Measurements from ENCODE around the gene KDM4B. TPM values are rescaled to one million over a fixed set of nuclear protein-coding genes. Genes with fewer than 3 reads are reported as not detected.

KDM4B gene
- total and polyA plus RNA-seq, 2 of the 8 experiments (the other 6 are each of a cell fraction or from before 2014, with no cell fraction given), result 12.0 to 31.9 TPM

DNA sequence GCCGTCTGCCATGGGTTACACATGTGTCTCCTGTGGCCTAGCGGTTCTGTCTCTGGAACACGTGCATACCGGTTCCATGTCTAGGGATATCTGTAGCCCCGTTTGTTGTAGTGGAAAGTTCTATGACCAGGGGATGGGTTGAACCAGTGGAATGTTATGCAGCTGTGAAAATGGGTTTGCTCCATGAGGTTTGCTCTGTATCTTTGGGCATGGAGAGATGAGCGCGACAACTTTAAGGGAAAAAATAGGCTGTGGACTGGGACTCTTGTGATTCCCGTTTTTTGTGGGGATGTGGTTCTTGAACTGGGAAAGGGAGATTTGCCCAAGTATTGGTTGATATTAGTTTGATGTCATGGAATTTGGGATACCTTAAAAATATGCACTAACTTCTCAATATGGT, 120.4 kb downstream of the KDM4B start:
- H4K20me1 ChIP-seq (replicated peaks in 1 of 2; ENCODE audit: control insufficient read depth in 1 of 2, insufficient read depth in 2 of 2, low read length in 2 of 2), result peaks cover 3% of the 10 kb centered on the region in 2 experiments

More for the DNA sequence above, 120.4 kb downstream of the KDM4B start:
- Histone ChIP-seq H2BK120ac (replicated peaks; ENCODE audit: low read depth, low read length) (no peak overlapping the region), H3K4ac (replicated peaks; ENCODE audit: insufficient read length, low read depth, low read length) (no peak overlapping the region), H3K4me3 (ENCODE audit: extremely low read depth in 1 of 4, insufficient read depth in 2 of 4, low read depth in 3 of 4, low read length in 4 of 4) (no peak overlapping the region), H3K23ac (ENCODE audit: insufficient read length) (no peak overlapping the region), H4K91ac (replicated peaks; ENCODE audit: insufficient read length, low read length) (no peak overlapping the region), H3K79me1 (ENCODE audit: low read depth, low read length) (no peaks in the 10 kb centered on the region; the same call in 1 of the 2 replicates), H2BK5ac (ENCODE audit: low read depth, low read length) (no peak overlapping the region), H3K36me3 (ENCODE audit: control insufficient read depth in 2 of 4, insufficient read depth in 4 of 4, low read length in 3 of 4) (peaks cover 0 to 3% (median 1%) of the 10 kb centered on the region in 4 experiments; a peak in 2 of 8 replicates), H3K23me2 (ENCODE audit: low read depth, low read length) (no peaks in the 10 kb centered on the region), H3K56ac (replicated peaks; ENCODE audit: insufficient read length, low read depth, low read length) (no peak overlapping the region), H3K27ac (ENCODE audit: low read depth, low read length) (no peak overlapping the region), H3K27me3 (replicated peaks in 1 of 4; ENCODE audit: control insufficient read depth in 3 of 4, extremely low read depth in 1 of 4, insufficient read depth in 3 of 4, low read length in 3 of 4) (no peaks in the 10 kb centered on the region), H2BK20ac (ENCODE audit: low read length) (no peak overlapping the region), H2AFZ (ENCODE audit: low read length) (no peak overlapping the region), H2AK5ac (ENCODE audit: low read depth, low read length) (no peak overlapping the region), H3K4me2 (ENCODE audit: insufficient read depth in 1 of 2, low read depth in 2 of 2, low read length in 2 of 2) (no peak overlapping the region), H3K79me2 (ENCODE audit: control insufficient read depth in 1 of 2, insufficient read depth in 2 of 2, low read length in 2 of 2) (no peaks in the 10 kb centered on the region), H2BK15ac (ENCODE audit: low read length) (no peak overlapping the region), H4K8ac (ENCODE audit: extremely low read depth, insufficient read depth, low read length) (no peak overlapping the region), H4K5ac (ENCODE audit: insufficient read length, low read depth, low read length) (no peak overlapping the region), H2BK12ac (ENCODE audit: low read depth, low read length) (no peak overlapping the region), H3K18ac (ENCODE audit: extremely low read depth, low read length) (no peak overlapping the region), H3K9me3 (ENCODE audit: insufficient read depth in 2 of 2, low read depth in 1 of 2, low read length in 1 of 2) (no peaks in the 10 kb centered on the region), H3K14ac (ENCODE audit: insufficient read length) (no peak overlapping the region), H3K4me1 (replicated peaks in 1 of 4; ENCODE audit: control insufficient read depth in 3 of 4, insufficient read depth in 4 of 4, low read length in 3 of 4) (peaks cover 0 to 8% (median 5%) of the 10 kb centered on the region in 4 experiments; a peak in 4 of 7 replicates), H3K9ac (replicated peaks in 1 of 4; ENCODE audit: extremely low read depth in 1 of 4, low read depth in 3 of 4, low read length in 3 of 4) (no peak overlapping the region)
- FAIRE-seq (no peak), DNase-seq (ENCODE audit: low read depth in 1 of 2, low spot score in 2 of 2) (no peak)
- no peak for TF ChIP-seq SIX5 (IDR thresholded peaks at IDR 0.05; ENCODE audit: low read depth, low read length)
- no peak for TF ChIP-seq CBX5 (IDR thresholded peaks at IDR 0.05; ENCODE audit: low read depth, low read length)
- TF ChIP-seq SRF (IDR thresholded peaks at IDR 0.05; ENCODE audit: low read depth, low read length), result no peak
- TF ChIP-seq EGR1 (IDR thresholded peaks at IDR 0.05; ENCODE audit: borderline replicate concordance, low read depth, low read length), result no peak
- TF ChIP-seq NANOG (IDR thresholded peaks at IDR 0.05; ENCODE audit: insufficient read depth, low read depth, low read length, poor library complexity, severe bottlenecking), result no peak
- no peak for TF ChIP-seq ASH2L (IDR thresholded peaks at IDR 0.05; ENCODE audit: low read length)
- TF ChIP-seq POLR2AphosphoS5 (IDR thresholded peaks at IDR 0.05; ENCODE audit: low read depth, low read length), result no peak
- no peak for TF ChIP-seq MAFK (IDR thresholded peaks at IDR 0.05; ENCODE audit: low read depth, low read length)
- no peak for TF ChIP-seq CEBPB (IDR thresholded peaks at IDR 0.05; ENCODE audit: low read depth, low read length)
- TF ChIP-seq GTF2F1 (IDR thresholded peaks at IDR 0.05; ENCODE audit: borderline replicate concordance, low read depth, low read length), result no peak
- TF ChIP-seq, protein P1, sequence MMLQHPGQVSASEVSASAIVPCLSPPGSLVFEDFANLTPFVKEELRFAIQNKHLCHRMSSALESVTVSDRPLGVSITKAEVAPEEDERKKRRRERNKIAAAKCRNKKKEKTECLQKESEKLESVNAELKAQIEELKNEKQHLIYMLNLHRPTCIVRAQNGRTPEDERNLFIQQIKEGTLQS (IDR thresholded peaks at IDR 0.05; ENCODE audit: insufficient read depth, low read depth, low read length), result no peak
- POLR2A ChIA-PET (ENCODE audit: partially characterized antibody), result interaction anchor here (0.6 to 1.2 kb wide), 2 partner anchors 17 to 58 kb away, joined by 4 to 5 read pairs; no protein-coding TSS in a partner anchor
- 92% methylated on average over 8 of the region's 8 CpGs; no CpG with 5 or more reads in 1 of the 2 experiments for whole genome bisulfite sequencing, 2 experiments (ENCODE audit: extremely low coverage in 1 of 2, insufficient coverage in 1 of 2, insufficient read length in 1 of 2, insufficient replicate concordance in 2 of 2, low coverage in 1 of 2, low lambda C conversion rate in 2 of 2, missing lambda C conversion rate in 1 of 2)
- CTCF ChIA-PET (ENCODE audit: partially characterized antibody), result interaction anchor here (0.7 to 7.9 kb wide), 5 partner anchors 17 to 49 kb away, joined by 3 to 62 read pairs (median 27); no protein-coding TSS in a partner anchor
